GM18502 (cell line): ENCODE measurements around the gene HACE1.
"Not testable (repeated sequence)": the region's sequence is repeated elsewhere in the genome, so short reads cannot be mapped to it uniquely, and the experiment has no call there.

Source experiments
- ATAC-seq: cut with Tn5 transposase; IDR thresholded peaks from one replicate; pipeline ENCODE4 v1.9.1; 2021; ENCODE audit warnings: mild to moderate bottlenecking; ENCODE audit not compliant: unreplicated experiment, poor library complexity

HACE1 gene

DNA sequence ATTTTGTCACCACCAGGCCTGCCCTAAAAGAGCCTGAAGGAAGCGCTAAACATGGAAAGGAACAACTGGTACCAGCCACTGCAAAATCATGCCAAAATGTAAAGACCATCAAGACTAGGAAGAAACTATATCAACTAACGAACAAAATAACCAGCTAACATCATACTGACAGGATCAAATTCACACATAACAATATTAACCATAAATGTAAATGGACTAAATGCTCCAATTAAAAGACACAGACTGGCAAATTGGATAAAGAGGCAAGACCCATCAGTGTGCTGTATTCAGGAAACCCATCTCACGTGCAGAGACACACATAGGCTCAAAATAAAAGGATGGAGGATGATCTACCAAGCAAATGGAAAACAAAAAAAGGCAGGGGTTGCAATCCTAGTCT, 120.6 kb downstream of the HACE1 start:
- ATAC-seq, result not testable (repeated sequence)

DNA sequence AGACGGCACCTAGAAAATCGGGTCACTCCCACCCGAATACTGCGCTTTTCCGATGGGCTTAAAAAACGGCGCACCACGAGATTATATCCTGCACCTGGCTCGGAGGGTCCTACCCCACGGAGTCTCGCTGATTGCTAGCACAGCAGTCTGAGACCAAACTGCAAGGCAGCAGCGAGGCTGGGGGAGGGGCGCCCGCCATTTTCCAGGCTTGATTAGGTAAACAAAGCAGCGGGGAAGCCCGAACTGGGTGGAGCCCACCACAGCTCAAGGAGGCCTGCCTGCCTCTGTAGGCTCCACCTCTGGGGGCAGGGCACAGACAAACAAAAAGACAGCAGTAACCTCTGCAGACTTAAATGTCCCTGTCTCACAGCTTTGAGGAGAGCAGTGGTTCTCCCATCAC, 122.2 kb downstream of the HACE1 start:
- ATAC-seq, result not testable (repeated sequence)

DNA sequence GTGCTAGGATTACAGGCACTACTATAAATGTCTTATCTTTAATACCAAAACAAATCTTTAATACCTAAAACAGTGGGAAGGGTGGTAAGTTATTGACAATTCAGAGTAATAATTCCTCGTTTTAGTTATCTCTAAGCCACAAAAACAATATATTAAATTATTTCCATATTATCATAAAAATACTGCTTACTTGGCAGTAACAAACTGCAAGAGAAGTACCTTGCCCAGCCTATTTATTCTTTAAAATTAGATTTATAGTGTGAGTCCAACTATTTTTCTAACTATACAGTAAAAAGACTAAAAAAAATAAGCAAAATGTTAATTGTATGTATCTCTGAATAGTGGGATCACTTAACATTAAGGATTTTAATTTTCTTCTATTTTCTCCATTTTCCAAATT, 123.2 kb downstream of the HACE1 start:
- no peak for ATAC-seq

DNA sequence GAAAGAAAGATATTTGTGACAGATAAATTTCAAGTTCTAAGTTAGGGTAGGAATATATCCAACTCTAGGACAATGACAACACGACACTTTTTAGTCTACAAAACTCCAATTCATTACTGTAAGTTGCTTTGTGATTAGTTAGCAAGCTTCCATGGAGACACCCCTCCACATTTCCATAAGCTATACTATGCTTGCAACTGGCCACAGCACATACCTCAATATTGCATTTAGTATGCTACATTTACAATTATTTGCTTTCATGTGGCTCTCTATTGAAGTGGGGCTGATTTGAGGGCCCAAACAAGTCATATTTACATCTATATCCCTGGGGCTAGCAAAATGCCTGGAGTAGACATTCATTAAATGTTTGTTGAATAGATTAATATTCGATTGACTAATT, 129.3 kb downstream of the HACE1 start:
- no peak for ATAC-seq

DNA sequence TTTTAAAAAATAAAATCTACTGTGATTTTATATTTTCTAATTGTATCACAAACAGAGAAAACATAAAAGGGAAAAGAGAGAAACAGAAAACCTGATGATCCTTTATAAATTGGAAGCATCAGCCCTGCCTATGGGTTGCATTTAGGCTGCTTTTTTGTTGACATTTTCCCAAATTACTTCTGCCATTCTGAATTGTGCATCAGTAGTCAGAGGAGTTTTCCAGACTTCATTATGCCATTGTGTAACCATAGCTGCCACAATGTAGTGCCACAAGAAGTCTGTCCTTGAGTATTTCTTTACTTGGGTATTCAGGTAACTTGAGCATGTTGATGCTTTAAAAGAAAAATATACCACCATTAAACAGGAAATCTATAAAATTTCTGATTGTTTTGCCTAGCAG, 130.3 kb downstream of the HACE1 start:
- no peak for ATAC-seq

DNA sequence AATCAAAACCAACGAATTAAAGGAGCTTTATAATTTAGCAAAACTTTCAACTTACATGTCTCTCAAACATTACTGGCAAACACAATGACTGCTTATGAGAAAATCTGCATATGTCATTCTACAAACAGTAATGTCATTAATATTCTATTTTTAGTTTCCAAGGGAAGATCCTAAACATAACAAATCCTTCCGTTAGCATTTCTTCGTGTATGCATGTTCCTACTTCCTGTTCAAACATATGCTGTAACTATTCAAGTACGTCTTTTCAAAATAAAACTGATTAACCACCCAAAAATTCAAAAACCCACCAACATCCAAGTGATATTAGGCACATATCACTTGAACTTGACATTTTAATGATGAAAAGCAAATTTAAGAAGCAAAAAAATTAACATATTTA, 131.3 kb downstream of the HACE1 start:
- no peak for ATAC-seq

DNA sequence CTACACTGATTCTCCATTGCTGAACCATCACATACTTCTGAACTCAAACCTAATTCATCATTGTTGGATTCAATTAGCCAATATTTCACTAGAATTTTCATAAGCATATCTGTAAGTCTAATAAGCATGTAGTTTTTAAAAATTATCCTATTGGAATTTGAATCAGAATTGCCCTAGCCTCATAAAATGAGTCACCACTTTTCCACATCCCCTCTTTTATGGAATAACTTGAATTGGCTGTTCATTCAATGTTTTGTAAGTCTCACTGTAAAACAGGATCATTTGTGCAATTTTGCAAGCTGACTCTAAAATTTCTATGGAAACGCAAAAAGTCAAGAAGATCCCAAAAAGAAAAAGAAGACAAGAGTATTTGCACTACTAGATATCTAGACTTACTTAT, 141.0 kb downstream of the HACE1 start:
- no peak for ATAC-seq

DNA sequence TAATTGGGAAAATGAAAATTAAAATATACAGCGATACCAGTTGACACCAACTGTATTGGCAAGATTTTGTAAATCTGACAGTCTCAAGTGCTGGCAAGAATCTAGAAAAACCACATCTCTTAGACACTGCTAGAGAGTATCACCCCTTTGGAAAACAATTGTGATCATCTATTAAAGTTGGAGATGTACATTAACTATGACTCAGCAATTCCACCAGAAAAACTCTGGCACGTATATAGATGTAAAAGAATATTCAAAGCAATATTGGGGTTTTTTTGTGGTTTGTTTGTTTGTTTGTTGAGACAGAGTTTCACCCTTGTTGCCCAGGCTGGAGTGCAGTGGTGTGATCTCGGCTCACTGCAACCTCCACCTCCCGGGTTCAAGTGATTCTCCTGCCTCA, 142.9 kb downstream of the HACE1 start:
- no peak for ATAC-seq

DNA sequence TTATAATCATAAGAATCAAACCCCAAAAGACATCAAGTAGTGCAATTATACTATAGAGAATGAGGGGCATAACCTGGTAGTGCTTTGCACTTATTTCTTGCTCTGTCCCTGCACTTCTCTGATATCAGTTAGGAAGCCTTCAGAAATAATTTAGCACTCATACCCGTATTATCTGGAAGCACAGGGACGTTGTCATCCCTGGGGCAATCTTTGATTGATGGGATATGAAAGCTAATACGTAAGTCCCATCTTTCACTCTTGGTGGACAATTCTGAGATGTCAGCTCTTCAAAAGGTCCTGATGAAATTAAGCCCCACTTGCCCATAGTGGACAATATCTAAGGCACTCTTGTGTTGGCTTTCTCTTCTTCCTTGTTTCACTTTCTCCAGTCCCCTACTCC, 144.9 kb downstream of the HACE1 start:
- ATAC-seq, result no peak

DNA sequence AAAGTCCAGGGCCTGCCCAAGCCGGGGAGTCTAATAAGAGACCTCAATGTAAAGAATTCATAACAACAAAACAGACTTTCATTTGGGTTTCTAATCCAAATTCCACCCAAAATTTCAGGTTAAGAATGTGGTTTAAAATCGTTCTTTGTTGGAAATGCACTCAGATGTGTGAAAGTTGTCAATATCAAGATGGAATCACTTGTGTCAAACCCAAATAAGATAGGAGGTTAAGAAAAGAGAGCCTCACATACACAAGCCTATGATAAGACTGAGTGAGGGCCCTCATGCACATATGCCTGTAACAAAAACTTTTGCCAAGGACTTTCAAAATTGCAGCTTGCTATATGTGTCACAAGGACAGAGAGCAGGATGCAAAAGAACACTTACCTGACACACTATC, 145.7 kb downstream of the HACE1 start:
- no peak for ATAC-seq

DNA sequence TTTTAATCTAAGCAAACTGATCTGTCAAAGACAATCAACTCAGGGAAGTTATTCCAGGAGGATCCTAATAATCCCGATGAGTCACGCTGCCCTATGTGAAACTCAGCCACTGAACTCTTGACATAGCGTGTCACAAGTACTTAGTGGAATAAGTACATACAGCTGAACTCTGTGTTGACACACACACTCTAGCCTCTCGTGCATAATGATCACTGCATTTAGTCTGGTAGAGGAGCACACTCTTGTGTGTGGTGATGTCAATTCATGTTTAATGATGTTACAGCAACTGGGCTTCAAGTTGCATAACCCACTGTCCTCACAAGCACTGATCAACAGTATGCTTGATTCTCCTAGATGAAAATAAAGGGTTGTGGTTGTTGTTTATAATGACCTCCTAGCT, 148.3 kb downstream of the HACE1 start:
- no peak for ATAC-seq

DNA sequence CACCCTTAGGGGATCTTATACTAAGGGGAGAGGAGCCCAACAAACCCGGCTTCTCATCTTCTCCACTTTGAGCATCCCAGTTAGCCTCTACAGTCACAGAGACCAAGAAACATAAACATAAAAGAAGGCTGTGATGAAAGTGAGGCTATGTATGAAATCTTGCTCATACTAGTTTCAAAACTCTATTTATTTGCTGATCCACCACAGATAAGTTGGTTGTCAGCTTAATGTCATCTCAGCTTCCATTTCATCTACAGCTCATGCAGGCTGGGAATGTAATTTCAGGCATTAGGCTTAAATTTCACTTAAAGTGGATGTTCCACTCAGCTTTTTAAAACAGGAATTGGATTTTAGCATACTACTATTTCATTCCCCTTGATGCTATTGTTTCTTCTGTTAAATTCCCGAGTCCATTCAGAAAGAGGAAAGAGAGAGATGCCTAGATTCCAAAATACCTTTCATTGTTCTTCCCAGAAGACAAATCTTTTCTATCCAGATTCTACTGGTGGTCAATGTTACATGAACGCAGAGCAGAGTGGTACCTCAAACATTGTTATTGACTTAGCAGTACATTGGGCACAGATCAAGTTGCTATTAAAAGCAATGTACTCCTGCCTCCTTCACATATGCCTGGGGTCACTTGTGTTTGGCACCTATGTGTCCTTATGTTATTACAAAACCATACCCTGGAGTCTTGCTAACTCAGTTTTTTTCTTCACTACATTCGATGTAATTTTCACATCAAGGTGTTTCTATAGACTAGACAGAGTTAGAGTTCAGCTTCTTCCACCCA, 149.0 kb downstream of the HACE1 start:
- ATAC-seq, result no peak

DNA sequence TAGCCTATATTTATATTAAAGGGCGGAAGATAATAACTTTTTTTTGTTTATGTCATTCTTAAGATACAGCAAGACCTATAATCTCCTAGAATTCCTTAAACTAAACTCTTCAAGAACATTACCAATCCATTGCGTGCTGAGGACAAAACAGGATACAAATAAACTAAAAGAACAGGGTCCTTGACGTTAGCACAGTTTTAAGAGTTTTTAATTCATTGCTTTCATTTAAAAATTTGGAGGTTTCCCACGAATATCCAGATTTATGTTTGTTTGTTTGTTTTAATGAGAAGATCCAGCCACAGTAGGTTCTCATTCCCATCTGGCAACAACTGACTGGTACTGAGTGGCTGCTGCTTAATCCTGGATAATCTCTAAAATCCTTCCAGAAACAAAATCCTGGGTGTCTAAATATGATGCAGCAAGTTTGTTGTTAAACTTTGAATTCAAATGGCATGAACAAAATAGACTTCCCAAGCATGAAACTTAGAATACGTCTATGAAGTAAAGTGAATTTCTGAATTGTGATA, 153.7 kb downstream of the HACE1 start:
- ATAC-seq, result no peak

DNA sequence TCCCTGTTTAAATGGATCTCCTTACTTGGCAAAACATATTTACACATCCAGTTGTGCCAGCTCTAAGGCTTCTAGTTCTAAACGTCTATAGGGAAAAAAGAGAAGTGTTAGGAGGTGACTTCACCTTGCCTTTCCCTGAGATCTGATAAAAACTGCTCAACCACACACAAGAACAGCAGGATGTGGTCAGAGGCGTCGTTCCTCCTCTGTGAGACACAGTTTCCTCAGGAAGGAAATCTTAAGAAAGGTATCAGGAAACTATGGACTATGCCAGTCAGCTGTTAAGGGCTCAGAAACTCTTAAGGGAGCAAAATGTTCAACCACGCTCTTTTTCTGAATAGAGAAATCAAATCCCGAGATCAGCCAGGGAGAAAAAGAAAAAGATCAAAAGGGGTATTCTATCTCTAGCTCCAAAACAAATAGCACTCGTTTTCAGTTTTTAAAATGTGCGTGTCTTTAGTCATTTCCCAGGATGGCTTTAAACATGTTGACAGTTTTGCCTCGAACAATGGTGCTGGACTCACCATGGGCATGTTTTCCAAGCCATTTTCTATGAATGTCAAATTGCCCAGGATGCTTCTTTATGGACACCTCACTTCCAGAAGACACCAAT, 154.5 kb downstream of the HACE1 start:
- ATAC-seq, result no peak

DNA sequence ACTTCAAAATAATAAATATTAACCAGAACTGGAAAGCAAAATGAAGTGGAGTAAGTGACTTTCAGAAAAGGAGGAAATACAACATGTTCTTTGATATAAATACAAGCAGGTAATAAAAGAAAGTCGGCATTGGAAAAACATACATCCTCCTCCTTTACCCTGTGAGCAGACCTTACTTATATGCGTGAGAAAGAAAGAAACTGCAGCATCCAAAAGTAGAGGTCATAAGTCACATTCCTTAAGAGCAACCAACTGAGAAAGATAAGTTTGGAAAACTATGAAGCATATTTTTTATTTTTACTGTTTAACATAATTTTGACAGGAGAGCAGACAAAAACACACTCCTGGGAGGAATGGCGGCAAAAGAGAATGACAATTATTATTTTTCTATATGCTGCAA, 155.5 kb downstream of the HACE1 start:
- ATAC-seq, result no peak

DNA sequence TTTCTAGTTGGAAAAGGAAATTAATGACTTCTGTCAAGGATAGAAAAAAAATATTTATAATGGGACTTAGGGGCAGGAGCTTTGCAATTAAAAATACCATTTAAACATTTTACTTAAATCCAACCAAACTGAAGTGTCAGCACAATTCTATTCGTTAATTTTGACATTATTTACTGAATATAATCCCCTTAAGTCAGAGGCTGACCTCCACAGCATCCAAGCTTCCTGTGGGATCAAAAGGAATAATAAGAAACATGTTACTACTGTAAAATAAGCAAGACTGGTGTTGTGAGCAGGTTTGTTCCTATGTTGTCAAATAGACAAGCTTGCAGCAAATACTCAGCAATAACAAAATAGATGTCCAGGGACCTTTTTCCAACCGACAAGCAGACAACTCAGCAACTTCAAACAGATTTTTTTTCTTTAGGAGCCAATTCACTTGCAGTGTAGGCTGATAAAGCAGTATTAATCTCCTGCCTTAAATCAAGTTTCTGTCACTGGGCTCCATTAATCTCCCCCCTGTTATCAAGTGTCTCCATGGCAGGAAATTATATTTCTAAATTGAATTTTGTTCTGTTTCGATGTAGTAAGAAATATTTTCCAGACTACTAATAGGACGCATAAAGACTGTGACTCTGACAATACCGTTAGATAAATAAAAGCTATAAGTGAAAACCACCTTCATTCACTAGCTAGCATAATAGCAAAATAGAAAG, 157.4 kb downstream of the HACE1 start:
- no peak for ATAC-seq

DNA sequence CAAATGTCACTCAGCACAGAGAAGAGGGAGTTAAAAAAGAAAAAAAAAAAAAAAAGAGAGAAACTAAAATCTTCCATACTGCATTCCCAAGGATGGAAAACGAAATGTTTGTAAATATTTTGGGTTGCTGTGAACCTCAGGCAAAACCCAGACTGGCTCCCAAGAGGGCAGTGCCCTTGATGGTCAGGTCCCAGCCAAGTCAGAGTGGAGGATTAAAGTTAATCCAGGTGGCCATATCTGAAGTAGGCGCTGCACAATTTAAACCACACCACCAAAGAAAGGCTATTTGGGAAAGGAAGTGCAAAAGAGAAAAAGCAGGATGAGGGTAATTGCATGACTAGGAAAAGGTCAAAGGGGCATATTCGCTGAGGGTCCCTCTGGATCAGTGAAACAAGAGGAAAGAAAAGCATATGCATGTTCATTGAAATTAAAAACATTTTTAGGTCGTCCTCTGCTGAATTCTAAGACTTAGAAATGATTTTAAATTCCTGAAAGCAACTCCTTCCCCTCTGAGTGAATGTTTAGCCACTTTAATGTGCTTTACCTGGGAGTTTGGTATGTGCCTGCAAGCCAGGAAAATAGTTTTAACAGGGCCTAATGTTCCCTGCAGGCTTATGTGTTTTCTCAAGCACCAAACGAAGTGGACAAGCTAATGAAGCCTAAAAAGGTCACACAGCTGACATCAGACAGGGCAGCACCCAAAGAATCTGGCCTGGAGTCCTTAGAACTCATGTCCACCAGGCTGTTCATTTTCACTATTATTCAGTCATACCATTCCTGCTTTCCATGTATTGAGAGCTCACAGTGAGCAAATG, 159.1 kb downstream of the HACE1 start:
- no peak for ATAC-seq

DNA sequence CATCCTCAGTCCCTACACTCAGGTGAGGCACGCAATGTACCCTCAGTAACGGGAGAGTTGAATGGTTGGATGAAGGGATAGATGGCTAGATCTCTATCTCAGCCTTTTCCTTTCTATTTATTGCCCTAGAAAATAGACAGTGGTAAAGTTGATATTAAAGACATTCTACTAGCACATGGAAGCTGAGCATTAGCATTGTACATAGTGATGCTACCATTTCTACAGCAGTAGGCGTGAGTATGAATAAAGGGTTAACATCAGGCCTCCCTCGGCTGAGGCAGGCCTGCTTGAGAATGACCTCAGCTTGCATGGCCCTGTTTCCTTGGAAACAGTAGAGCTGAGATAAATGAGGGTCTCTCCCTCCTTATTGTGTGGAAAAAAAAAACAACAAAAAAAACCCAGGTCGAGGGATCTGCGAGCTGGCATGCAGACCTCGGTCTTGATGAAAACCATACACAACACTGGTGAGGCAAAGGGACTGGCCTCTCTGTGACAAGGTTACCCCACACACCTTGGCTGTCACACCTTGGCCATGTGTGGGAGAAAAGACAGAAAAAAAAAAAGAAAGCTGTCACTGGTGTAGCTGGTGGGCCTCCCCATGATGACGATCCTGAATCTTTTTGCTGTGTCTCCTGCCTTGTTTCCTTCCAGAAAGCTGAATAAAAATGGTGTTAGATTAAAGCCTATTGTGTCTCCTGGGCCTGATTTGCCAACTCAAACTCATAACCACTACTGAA, 160.0 kb downstream of the HACE1 start:
- ATAC-seq, result no peak

DNA sequence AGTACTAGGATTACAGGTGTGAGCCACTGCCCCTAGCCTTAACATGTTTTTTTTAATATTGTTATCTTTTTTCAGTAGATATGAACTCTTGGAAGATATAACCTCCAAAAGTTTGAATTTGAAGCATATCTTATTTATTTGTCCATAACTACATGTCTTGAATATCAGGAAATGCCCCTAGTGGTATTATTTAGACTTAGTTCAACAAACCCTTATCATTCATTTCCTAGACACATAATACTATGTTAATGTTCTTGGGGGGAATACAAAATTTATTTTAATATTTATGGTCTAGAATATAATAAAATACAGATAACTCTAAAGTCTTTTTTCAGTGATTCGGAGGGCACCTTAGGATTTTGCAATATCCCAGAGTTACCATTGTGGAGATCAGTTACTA, 160.7 kb downstream of the HACE1 start:
- ATAC-seq, result no peak

DNA sequence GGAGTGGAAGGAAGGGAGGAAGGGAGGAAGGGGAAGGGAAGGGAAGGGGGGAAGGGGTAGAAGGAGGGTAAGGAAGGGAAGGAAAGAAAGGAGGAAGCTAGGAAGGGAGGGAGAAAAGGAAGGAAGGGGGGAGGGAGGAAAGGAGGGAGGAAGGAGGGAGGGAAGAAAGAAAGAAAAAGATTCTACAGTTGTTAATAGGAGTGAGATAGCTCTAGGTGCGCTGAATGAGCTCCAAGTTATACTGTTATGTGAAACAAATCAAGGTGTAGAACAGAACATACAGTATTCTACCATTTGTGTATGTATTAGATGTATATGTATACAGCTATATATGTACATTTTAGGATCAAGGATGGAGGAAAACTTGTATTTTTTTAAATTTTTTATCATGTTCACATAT, 167.7 kb downstream of the HACE1 start:
- no peak for ATAC-seq
